Osteocyte (in vitro differentiated cells): ENCODE results near the gene SPINK14. TPM values are rescaled to one million over a fixed set of nuclear protein-coding genes. Genes with fewer than 3 reads are reported as not detected.

ENCODE experiments used
- DNase-seq: peaks from one replicate; pipeline ENCODE4 v3.0.0; 2021; ENCODE audit warnings: mixed read lengths; ENCODE audit not compliant: unreplicated experiment; ENCODE audit errors: extremely low spot score
- H3K27ac Mint-ChIP-seq: one replicate; pipeline ENCODE4 v1.8.0; 2021; ENCODE audit warnings: mild to moderate bottlenecking, mixed read lengths; ENCODE audit not compliant: unreplicated experiment
- H3K27me3 Mint-ChIP-seq: one replicate; pipeline ENCODE4 v1.8.0; 2021; ENCODE audit warnings: mixed read lengths; ENCODE audit not compliant: unreplicated experiment
- H3K36me3 Mint-ChIP-seq: one replicate; pipeline ENCODE4 v1.8.0; 2021; ENCODE audit warnings: mixed read lengths; ENCODE audit not compliant: unreplicated experiment
- H3K4me1 Mint-ChIP-seq: one replicate; pipeline ENCODE4 v1.8.0; 2021; ENCODE audit warnings: mixed read lengths; ENCODE audit not compliant: unreplicated experiment
- H3K4me3 Mint-ChIP-seq: one replicate; pipeline ENCODE4 v1.8.0; 2021; ENCODE audit warnings: mild to moderate bottlenecking, moderate library complexity, mixed read lengths; ENCODE audit not compliant: unreplicated experiment
- H3K9me3 Mint-ChIP-seq: one replicate; pipeline ENCODE4 v1.8.0; 2021; ENCODE audit warnings: mixed read lengths; ENCODE audit not compliant: unreplicated experiment
- total RNA-seq: library from RNA; stranded (reverse); gene quantifications from 2 replicates; pipeline ENCODE4 v1.2.1, GENCODE V29; 2021
- TF ChIP-seq, protein P1 (sequence below): fragments of 200-600 bp; sonication (generic); IDR thresholded peaks from 2 replicates; pipeline ENCODE4 v1.5.0; 2021; ENCODE audit warnings: antibody characterized with exemption, mild to moderate bottlenecking, moderate library complexity

Gene SPINK14
- total RNA-seq, 1 donor from 2014 or later: not detected

DNA sequence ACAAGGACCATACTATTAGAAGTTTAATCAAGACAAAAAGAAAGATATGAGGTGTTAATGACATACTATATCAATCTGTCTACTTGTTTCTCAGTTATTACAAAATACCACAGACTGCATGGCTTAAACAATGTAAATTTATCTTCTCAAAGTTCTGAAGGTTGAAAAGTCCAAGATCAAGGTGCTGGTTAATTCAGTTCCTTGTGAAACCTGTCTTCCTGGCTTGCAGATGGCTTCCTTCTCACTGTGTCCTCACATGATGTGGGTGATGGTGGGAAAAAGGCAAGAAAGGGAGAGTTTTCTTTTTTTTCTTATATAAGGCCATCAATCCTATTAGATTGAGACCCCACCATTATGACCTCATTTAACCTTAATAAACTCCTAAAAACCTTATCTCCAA, 15.6 kb upstream of the SPINK14 start:
- TF ChIP-seq, protein P1, sequence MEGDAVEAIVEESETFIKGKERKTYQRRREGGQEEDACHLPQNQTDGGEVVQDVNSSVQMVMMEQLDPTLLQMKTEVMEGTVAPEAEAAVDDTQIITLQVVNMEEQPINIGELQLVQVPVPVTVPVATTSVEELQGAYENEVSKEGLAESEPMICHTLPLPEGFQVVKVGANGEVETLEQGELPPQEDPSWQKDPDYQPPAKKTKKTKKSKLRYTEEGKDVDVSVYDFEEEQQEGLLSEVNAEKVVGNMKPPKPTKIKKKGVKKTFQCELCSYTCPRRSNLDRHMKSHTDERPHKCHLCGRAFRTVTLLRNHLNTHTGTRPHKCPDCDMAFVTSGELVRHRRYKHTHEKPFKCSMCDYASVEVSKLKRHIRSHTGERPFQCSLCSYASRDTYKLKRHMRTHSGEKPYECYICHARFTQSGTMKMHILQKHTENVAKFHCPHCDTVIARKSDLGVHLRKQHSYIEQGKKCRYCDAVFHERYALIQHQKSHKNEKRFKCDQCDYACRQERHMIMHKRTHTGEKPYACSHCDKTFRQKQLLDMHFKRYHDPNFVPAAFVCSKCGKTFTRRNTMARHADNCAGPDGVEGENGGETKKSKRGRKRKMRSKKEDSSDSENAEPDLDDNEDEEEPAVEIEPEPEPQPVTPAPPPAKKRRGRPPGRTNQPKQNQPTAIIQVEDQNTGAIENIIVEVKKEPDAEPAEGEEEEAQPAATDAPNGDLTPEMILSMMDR: no peak

DNA sequence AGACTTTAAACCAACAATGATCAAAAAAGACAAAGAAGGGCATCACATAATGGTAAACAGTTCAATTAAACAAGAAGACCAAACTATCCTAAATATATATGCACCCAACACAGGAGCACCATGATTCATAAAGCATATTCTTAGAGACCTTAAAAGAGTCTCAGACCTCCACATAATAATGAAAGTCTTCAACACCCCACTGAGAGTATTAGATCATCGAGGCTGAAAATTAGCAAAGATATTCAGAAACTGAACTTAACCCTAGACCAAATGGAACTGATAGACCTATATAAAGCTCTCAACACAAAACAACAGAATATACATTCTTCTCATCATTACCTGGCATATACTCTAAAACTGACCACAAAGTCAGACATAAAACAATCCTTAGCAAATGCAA, 11.7 kb upstream of the SPINK14 start:
- H3K4me3 Mint-ChIP-seq: no peak overlapping the region
- H3K9me3 Mint-ChIP-seq: peaks cover 6% of the 10 kb centered on the region
- DNase-seq: no peak
- TF ChIP-seq, protein P1: no peak
- H3K27ac Mint-ChIP-seq: no peak overlapping the region
- peaks cover 5% of the 10 kb centered on the region for H3K4me1 Mint-ChIP-seq
- H3K27me3 Mint-ChIP-seq: peaks cover 22% of the 10 kb centered on the region
- no peaks in the 10 kb centered on the region for H3K36me3 Mint-ChIP-seq

More for the DNA sequence above, 15.6 kb upstream of the SPINK14 start:
- DNase-seq: no peak
- H3K4me1 Mint-ChIP-seq: peaks cover 5% of the 10 kb centered on the region
- no peak overlapping the region for H3K4me3 Mint-ChIP-seq
- H3K27me3 Mint-ChIP-seq: peaks cover 28% of the 10 kb centered on the region
- H3K36me3 Mint-ChIP-seq: no peaks in the 10 kb centered on the region
- H3K27ac Mint-ChIP-seq: no peak overlapping the region
- peaks cover 6% of the 10 kb centered on the region for H3K9me3 Mint-ChIP-seq

DNA sequence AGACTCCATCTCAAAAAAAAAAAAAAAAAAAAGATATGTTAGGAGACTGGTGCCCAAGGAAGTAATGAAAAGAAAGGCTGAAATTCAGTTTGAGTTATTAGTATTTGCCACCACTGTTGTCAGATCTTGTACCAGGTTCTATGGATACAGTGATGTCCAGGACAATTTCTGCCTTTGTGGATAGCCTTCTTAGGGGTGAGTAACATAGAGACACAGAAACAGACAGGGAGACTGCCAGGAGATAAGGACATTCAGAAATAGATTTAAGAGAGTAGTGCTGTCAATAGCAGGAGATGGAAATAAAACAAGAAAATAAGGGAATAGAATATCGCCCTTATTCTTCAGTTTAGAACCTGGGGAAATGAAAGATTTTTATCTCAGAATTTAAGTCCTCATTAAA, 6.3 kb upstream of the SPINK14 start:
- TF ChIP-seq, protein P1: no peak
- no peaks in the 10 kb centered on the region for H3K4me1 Mint-ChIP-seq
- no peak overlapping the region for H3K4me3 Mint-ChIP-seq
- H3K9me3 Mint-ChIP-seq: peaks cover 2% of the 10 kb centered on the region
- H3K36me3 Mint-ChIP-seq: no peaks in the 10 kb centered on the region
- no peak for DNase-seq
- no peak overlapping the region for H3K27ac Mint-ChIP-seq
- H3K27me3 Mint-ChIP-seq: peaks cover 11% of the 10 kb centered on the region

DNA sequence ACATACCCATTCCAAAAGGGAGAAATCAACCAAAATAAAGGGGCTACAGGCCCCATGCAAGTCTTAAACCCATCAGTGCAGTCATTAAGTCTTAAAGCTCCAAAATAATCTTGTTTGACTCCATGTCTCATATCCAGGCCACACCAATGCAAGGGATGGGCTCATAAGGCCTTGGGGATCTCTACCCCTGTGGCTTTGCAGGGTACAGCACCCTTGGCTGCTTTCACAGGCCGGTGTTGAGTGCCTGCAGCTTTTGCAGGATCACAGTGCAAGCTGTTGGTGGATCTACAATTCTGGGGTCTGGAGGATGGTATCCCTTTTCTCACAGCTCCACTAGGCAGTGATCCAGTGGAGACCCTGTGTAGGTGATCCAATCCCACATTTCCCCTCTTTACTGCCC, 5.0 kb upstream of the SPINK14 start:
- Mint-ChIP-seq H3K36me3 (no peaks in the 10 kb centered on the region), H3K27me3 (peaks cover 14% of the 10 kb centered on the region), H3K4me1 (no peaks in the 10 kb centered on the region), H3K9me3 (no peaks in the 10 kb centered on the region), H3K4me3 (no peak overlapping the region), H3K27ac (no peak overlapping the region)
- TF ChIP-seq, protein P1: no peak
- no peak for DNase-seq

DNA sequence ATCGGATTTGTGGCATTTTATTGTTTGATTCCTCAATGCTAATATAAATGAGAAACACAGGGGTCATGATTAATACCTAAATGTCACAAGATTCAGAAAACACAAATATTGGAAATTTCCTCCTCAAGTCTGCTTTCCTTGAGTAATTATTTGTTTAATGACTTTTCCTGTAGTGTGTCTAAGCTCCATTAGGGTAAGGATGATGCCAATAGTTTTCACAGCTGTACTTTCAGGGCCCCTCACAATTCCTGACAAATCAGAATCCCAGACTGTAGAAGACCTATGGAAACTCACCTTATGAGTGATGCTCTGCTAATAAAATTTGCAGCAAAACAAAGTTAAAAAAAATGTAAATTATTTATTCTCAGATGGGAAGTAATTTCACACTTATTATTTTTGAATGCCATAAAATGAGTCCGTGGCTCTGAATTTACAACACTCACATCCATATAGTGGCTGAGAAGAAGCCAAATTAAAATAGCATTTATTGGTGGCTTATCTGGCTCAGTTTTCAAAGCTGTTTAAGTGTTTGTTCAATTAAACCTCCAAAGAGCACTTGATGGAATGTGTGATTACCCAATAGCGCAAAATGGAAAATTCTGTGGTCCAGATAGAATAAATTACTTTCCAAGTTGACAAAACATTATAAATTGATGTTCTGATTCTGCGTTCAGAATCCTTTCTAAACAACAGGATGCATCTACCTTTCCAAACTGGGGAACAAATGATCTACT, 1.6 kb upstream of the SPINK14 start:
- DNase-seq: no peak
- H3K27me3 Mint-ChIP-seq: peaks cover 26% of the 10 kb centered on the region
- TF ChIP-seq, protein P1: no peak
- H3K4me3 Mint-ChIP-seq: no peak overlapping the region
- H3K36me3 Mint-ChIP-seq: no peaks in the 10 kb centered on the region
- H3K27ac Mint-ChIP-seq: no peak overlapping the region
- H3K4me1 Mint-ChIP-seq: no peaks in the 10 kb centered on the region
- no peaks in the 10 kb centered on the region for H3K9me3 Mint-ChIP-seq
